GM12891 (cell line): ENCODE results near the gene ADM2.
"Not testable (repeated sequence)": the region's sequence is repeated elsewhere in the genome, so short reads cannot be mapped to it uniquely, and the experiment has no call there.

Experiments used
- DNase-seq: peaks from one replicate; pipeline ENCODE4 v3.0.0; 2011; ENCODE audit warnings: low spot score; ENCODE audit not compliant: insufficient read length
- FAIRE-seq: peaks from 2 replicates; lab custom pipeline; 2011; peaks lifted over from hg19 to GRCh38; lab: Jason Lieb, UNC
- PAX5 ChIP-seq: IDR thresholded peaks from 2 replicates; pipeline ENCODE4 v1.6.1; 2011; ENCODE audit warnings: low read length, moderate library complexity, mild to moderate bottlenecking; ENCODE audit not compliant: insufficient read depth, severe bottlenecking
- POLR2A ChIP-seq: IDR thresholded peaks from 2 replicates; pipeline ENCODE4 v1.6.1; 2011; ENCODE audit warnings: low read depth, low read length, control low read depth
- POLR2AphosphoS5 ChIP-seq: IDR thresholded peaks from 2 replicates; pipeline ENCODE4 v1.6.1; 2011; ENCODE audit warnings: low read depth, low read length, control low read depth
- POU2F2 ChIP-seq: IDR thresholded peaks from 2 replicates; pipeline ENCODE4 v1.6.1; 2011; ENCODE audit warnings: low read depth, mild to moderate bottlenecking, control low read depth, low read length, moderate library complexity
- SPI1 ChIP-seq: IDR thresholded peaks from 2 replicates; pipeline ENCODE4 v1.6.1; 2011; ENCODE audit warnings: low read depth, low read length, control low read depth
- TAF1 ChIP-seq: IDR thresholded peaks from 2 replicates; pipeline ENCODE4 v1.6.1; 2011; ENCODE audit warnings: low read depth, low read length, control low read depth

ADM2 gene

GRCh38 chr22:50533856-50534711, 52.7 kb downstream of the ADM2 start:
- FAIRE-seq, result peak; percentile 95
- DNase-seq, result not testable (repeated sequence)
- peak; percentile 54; the same call in 1 of the 2 replicates for TF ChIP-seq POLR2A

GRCh38 chr22:50535113-50535512, 53.8 kb downstream of the ADM2 start:
- DNase-seq (no peak), FAIRE-seq (peak; percentile 28)
- TF ChIP-seq TAF1, result no peak
- no peak for TF ChIP-seq SPI1
- no peak for TF ChIP-seq POU2F2
- no peak for TF ChIP-seq POLR2A
- no peak for TF ChIP-seq PAX5
- TF ChIP-seq POLR2AphosphoS5, result no peak
